K562 (cell line): Measurements from ENCODE around the gene JAK3. TPM values are rescaled to one million over a fixed set of nuclear protein-coding genes. Genes with fewer than 3 reads are reported as not detected.

Experiments
- ATF7 ChIP-seq: fragments of 450-650 bp; IDR thresholded peaks from 2 replicates; pipeline ENCODE4 v1.7.1; 2014; ENCODE audit warnings: mild to moderate bottlenecking, moderate library complexity
- CTBP1 ChIP-seq: fragments of 450-650 bp; IDR thresholded peaks from 2 replicates; pipeline ENCODE4 v1.6.1; 2016; ENCODE audit warnings: borderline replicate concordance
- DIDO1 ChIP-seq: fragments of 450-650 bp; IDR thresholded peaks from 2 replicates; pipeline ENCODE4 v1.6.1; 2016; ENCODE audit warnings: low read depth, missing biosample characterization, missing genetic modification characterization
- FOXK2 ChIP-seq, 2 experiments: fragments of 450-650 bp; IDR thresholded peaks in 1 of 2; conservative IDR thresholded peaks in 1 of 2; 2 replicates each; pipeline ENCODE4 v1.6.1; 2016; ENCODE audit warnings: low read depth in 2 of 2, mild to moderate bottlenecking in 1 of 2
- GATAD2B ChIP-seq: fragments of 450-650 bp; IDR thresholded peaks from 2 replicates; pipeline ENCODE4 v1.6.1; 2017; ENCODE audit warnings: mild to moderate bottlenecking, borderline replicate concordance
- IRF1 ChIP-seq: sonication (generic); formaldehyde crosslinking; IDR thresholded peaks from 2 replicates; pipeline ENCODE4 v1.8.0; 2022; ENCODE audit warnings: missing genetic modification reagents, mild to moderate bottlenecking, borderline replicate concordance
- MECOM ChIP-seq: fragments of 250-450 bp; sonication (Bioruptor Pico); IDR thresholded peaks from 2 replicates; pipeline ENCODE4 v1.8.0; 2022; ENCODE audit warnings: inconsistent platforms
- MITF ChIP-seq: IDR thresholded peaks from 2 replicates; pipeline ENCODE4 v1.6.1; 2014; ENCODE audit warnings: antibody characterized with exemption
- NCOR1 ChIP-seq: fragments of 450-650 bp; IDR thresholded peaks from 2 replicates; pipeline ENCODE4 v1.6.1; 2016; ENCODE audit warnings: mild to moderate bottlenecking, moderate library complexity
- RCOR1 ChIP-seq, 2 experiments: IDR thresholded peaks; 2 replicates each; pipeline ENCODE4 v1.6.1; 2012; ENCODE audit warnings: low read depth in 2 of 2, low read length in 2 of 2, borderline replicate concordance in 1 of 2, improper control_type of control experiment in 1 of 2
- SAP30 ChIP-seq: fragments of 200-600 bp; sonication (generic); IDR thresholded peaks from 2 replicates; pipeline ENCODE4 v1.6.1; 2012; ENCODE audit warnings: borderline replicate concordance, low read depth, mild to moderate bottlenecking, moderate library complexity, low read length, control low read depth, inconsistent platforms; ENCODE audit not compliant: insufficient read depth, poor library complexity, severe bottlenecking
- SMAD4 ChIP-seq: fragments of 250-450 bp; sonication (Bioruptor Pico); conservative IDR thresholded peaks from 2 replicates; pipeline ENCODE4 v1.8.0; 2021; ENCODE audit warnings: inconsistent platforms, mild to moderate bottlenecking, moderate library complexity
- TCF7L2 ChIP-seq: fragments of 150-350 bp; IDR thresholded peaks from 2 replicates; pipeline ENCODE4 v1.6.1; 2016; ENCODE audit warnings: low read depth, mild to moderate bottlenecking, low read length, moderate library complexity
- YBX1 ChIP-seq: fragments of 450-650 bp; IDR thresholded peaks from 2 replicates; pipeline ENCODE4 v1.7.1; 2016; ENCODE audit warnings: mild to moderate bottlenecking
- ZBTB7A ChIP-seq: IDR thresholded peaks from 2 replicates; pipeline ENCODE4 v1.6.1; 2011; ENCODE audit warnings: low read depth, mild to moderate bottlenecking, low read length, moderate library complexity, borderline replicate concordance; ENCODE audit not compliant: control insufficient read depth
- ZFPM2 ChIP-seq: fragments of 250-450 bp; sonication (Bioruptor Pico); IDR thresholded peaks from 2 replicates; pipeline ENCODE4 v1.5.1; 2022; ENCODE audit warnings: mild to moderate bottlenecking
- ZKSCAN3 ChIP-seq: fragments of 250-450 bp; sonication (Bioruptor Pico); IDR thresholded peaks from 2 replicates; pipeline ENCODE4 v1.4.0; 2020
- ZNF133 ChIP-seq: fragments of 250-450 bp; sonication (Bioruptor Pico); IDR thresholded peaks from 2 replicates; pipeline ENCODE4 v1.4.0; 2020; ENCODE audit warnings: mild to moderate bottlenecking
- ZNF518B ChIP-seq: fragments of 250-450 bp; sonication (Bioruptor Pico); IDR thresholded peaks from 2 replicates; pipeline ENCODE4 v1.5.0; 2021; ENCODE audit warnings: mild to moderate bottlenecking, moderate library complexity
- ZNF830 ChIP-seq: fragments of 250-450 bp; sonication (Bioruptor Pico); IDR thresholded peaks from 2 replicates; pipeline ENCODE4 v1.5.0; 2021; ENCODE audit warnings: mild to moderate bottlenecking
- polyA plus RNA-seq, 8 experiments: library from polyadenylated mRNA; depleted of rRNA in 4 of 8; stranded (reverse) in 5 of 8; unstranded in 3 of 8; fragments of >200 nt; fragmentation: Nextera tagmentation in 2 of 8; fragmentation: Illumina TruSeq in 1 of 8; extraction: Ambion mirVana in 2 of 8; extraction: Trizol in 1 of 8; gene quantifications; 2 replicates each; pipeline versions ENCODE4 v1.2.1 to v1.2.3, GENCODE V29; 2011 to 2014; ENCODE audit warnings: inconsistent platforms in 1 of 8, missing spikeins in 1 of 8
- total RNA-seq, 7 experiments: library from RNA; depleted of rRNA in 6 of 7; stranded (reverse); fragments of >200 nt in 6 of 7; fragmentation: Illumina TruSeq in 2 of 7; extraction: Trizol in 2 of 7; gene quantifications; 2 replicates each; pipeline versions ENCODE4 v1.2.1 to v1.2.3, GENCODE V29; 2011 to 2021; ENCODE audit warnings: low replicate concordance in 1 of 7

JAK3 gene
- total and polyA plus RNA-seq, 9 of the 15 experiments (the other 6 are each of a cell fraction or from before 2014, with no cell fraction given) = 0.01 to 0.18 (median 0.07) TPM; not detected in 1

GRCh38 chr19:17841810-17842662, 5.7 kb downstream of the JAK3 start (continued):
- peak; percentile 36; the same call in 1 of the 2 replicates for TF ChIP-seq ATF7
- TF ChIP-seq ZKSCAN3 (CRISPR knock-in tag) = no peak
- TF ChIP-seq SMAD4 (CRISPR knock-in tag) = peak; percentile 54; the same call in 1 of the 2 replicates
- no peak for TF ChIP-seq ZNF518B (CRISPR knock-in tag)
- TF ChIP-seq DIDO1 = no peak
- peak; percentile 55 for TF ChIP-seq SAP30
- no peak for TF ChIP-seq ZFPM2 (CRISPR knock-in tag)
- TF ChIP-seq MECOM (CRISPR knock-in tag) = no peak
- no peak for TF ChIP-seq FOXK2 (conservative IDR thresholded peaks at IDR 0.05 in 1 of 2, IDR thresholded peaks at IDR 0.05 in 1 of 2; ENCODE audit: low read depth in 2 of 2)
- no peak for TF ChIP-seq MITF
- TF ChIP-seq IRF1 = no peak
- TF ChIP-seq GATAD2B = no peak
- TF ChIP-seq YBX1 = no peak
- TF ChIP-seq NCOR1 = no peak
- no peak for TF ChIP-seq TCF7L2
- TF ChIP-seq ZBTB7A = peak; percentile 82
- TF ChIP-seq ZNF830 (CRISPR knock-in tag) = 0 out of 2 replicates have a peak, but pooled peaks have one; percentile 21
- peak; percentile 22; the same call in 1 of the 2 replicates for TF ChIP-seq CTBP1
- no peak for TF ChIP-seq RCOR1 (IDR thresholded peaks at IDR 0.05; ENCODE audit: borderline replicate concordance in 1 of 2, low read depth in 2 of 2, low read length in 2 of 2)
- no peak for TF ChIP-seq ZNF133 (CRISPR knock-in tag)
